Retinal pigment epithelial cell (primary cell): ENCODE results near the gene ZNF256.
A peak's percentile ranks its signal among the peaks of the same experiment; 100 is the strongest.

Source experiments
- DNase-seq: peaks from one replicate; pipeline ENCODE4 v3.0.0-alpha.2; 2010; ENCODE audit warnings: low read depth
- H3K4me3 ChIP-seq: 2 replicates; pipeline ENCODE4 v1.5.1; 2011; ENCODE audit warnings: mild to moderate bottlenecking, low read length, control low read depth, moderate library complexity
- CTCF ChIP-seq: conservative IDR thresholded peaks from 2 replicates; pipeline ENCODE4 v1.5.1; 2011; ENCODE audit warnings: low read depth, low read length, control low read depth, inconsistent platforms

ZNF256 gene

GRCh38 chr19:57949702-57950101, 2.2 kb upstream of the ZNF256 start:
- no peak overlapping the region for H3K4me3 ChIP-seq
- DNase-seq = no peak
- no peak for TF ChIP-seq CTCF

- H3K4me3 ChIP-seq = no peak overlapping the region
- DNase-seq = no peak
- no peak for TF ChIP-seq CTCF
Observed at GRCh38 chr19:57949296-57949695, 1.8 kb upstream of the ZNF256 start.

GRCh38 chr19:57947088-57947418, 453 bp downstream of the ZNF256 start:
- DNase-seq = no peak
- no peak for TF ChIP-seq CTCF
- H3K4me3 ChIP-seq = peak overlapping the region; percentile 82

- no peak for DNase-seq
- H3K4me3 ChIP-seq = peak overlapping the region; percentile 82
- TF ChIP-seq CTCF = no peak
Observed at GRCh38 chr19:57946316-57946715, 1.2 kb downstream of the ZNF256 start.

GRCh38 chr19:57941593-57941992, 5.9 kb downstream of the ZNF256 start:
- TF ChIP-seq CTCF = no peak
- no peak for DNase-seq
- H3K4me3 ChIP-seq = no peak overlapping the region

- no peak for TF ChIP-seq CTCF
- H3K4me3 ChIP-seq = no peak overlapping the region
Observed at GRCh38 chr19:57935731-57936130, 11.8 kb downstream of the ZNF256 start.

GRCh38 chr19:57934820-57935665, 12.5 kb downstream of the ZNF256 start, which contains the start of gene ZNF418:
Gene ZNF418 (minus strand): TSS chr19:57935402. CDS start chr19:57933822, 1,580 bp downstream.
- DNase-seq = peak; percentile 54
- peak within 1 kb of the TSS; percentile 82 for H3K4me3 ChIP-seq
- TF ChIP-seq CTCF = no peak

More at GRCh38 chr19:57935731-57936130, 11.8 kb downstream of the ZNF256 start:
- no peak for DNase-seq
